A549 (cell line): ENCODE data around the gene ZNF672. TPM values are rescaled to one million over a fixed set of nuclear protein-coding genes. Genes with fewer than 3 reads are reported as not detected.
A peak's percentile ranks its signal among the peaks of the same experiment; 100 is the strongest.

ENCODE experiments used
- ATAC-seq, 2 experiments: fragments of 200-7000 bp in 1 of 2; fragments of >200 bp in 1 of 2; cut with Nextera tagmentation in 1 of 2; cut with Tn5 transposase in 1 of 2; 3 replicates each; pipeline versions ENCODE4 v1.8.0 to v1.9.1; 2018 to 2020; ENCODE audit warnings: mild to moderate bottlenecking in 1 of 2, moderate library complexity in 1 of 2
- CTCF ChIA-PET: fragments of 300-600 bp; sonication (Branson Sonifier 250); formaldehyde crosslinking; extraction: SDS; loops from one replicate; lab custom pipeline; 2021; ENCODE audit warnings: antibody characterized with exemption, inconsistent platforms; lab: Yijun Ruan, JAX
- POLR2A ChIA-PET: fragments of 350-600 bp; formaldehyde crosslinking; extraction: SDS; loops from one replicate; lab custom pipeline; 2021; ENCODE audit warnings: antibody characterized with exemption, inconsistent platforms; lab: Yijun Ruan, JAX
- DNase-seq, 2 experiments: peaks; one replicate each; pipeline versions ENCODE4 v3.0.0 to v3.0.0-alpha.2; 2011 to 2016; ENCODE audit warnings: low read depth in 1 of 2, low spot score in 1 of 2
- FAIRE-seq: peaks from 2 replicates; lab custom pipeline; 2011; peaks lifted over from hg19 to GRCh38; lab: Jason Lieb, UNC
- H3K27ac ChIP-seq, 2 experiments: fragments of >200 bp; sonication (Bioruptor Twin); formaldehyde crosslinking; 3 replicates each; pipeline ENCODE4 v1.5.1; 2016 to 2017
- H3K4me1 ChIP-seq: fragments of >200 bp; sonication (Bioruptor Twin); formaldehyde crosslinking; 3 replicates; pipeline ENCODE4 v1.6.1; 2016
- H3K4me2 ChIP-seq: fragments of >200 bp; sonication (Bioruptor Twin); formaldehyde crosslinking; 3 replicates; pipeline ENCODE4 v1.6.1; 2016
- H3K4me3 ChIP-seq: fragments of >200 bp; sonication (Bioruptor Twin); formaldehyde crosslinking; 3 replicates; pipeline ENCODE4 v1.5.1; 2016
- H3K9me3 ChIP-seq: fragments of >200 bp; sonication (Bioruptor Twin); formaldehyde crosslinking; 3 replicates; pipeline ENCODE4 v1.6.1; 2016
- CBX8 ChIP-seq: fragments of 200-600 bp; sonication (generic); IDR thresholded peaks from 2 replicates; pipeline ENCODE4 v1.6.1; 2016
- CHD2 ChIP-seq: fragments of 150-350 bp; IDR thresholded peaks from 2 replicates; pipeline ENCODE4 v1.6.1; 2014; ENCODE audit warnings: low read length; ENCODE audit not compliant: partially characterized antibody
- CHD4 ChIP-seq: fragments of 200-600 bp; sonication (generic); IDR thresholded peaks from 2 replicates; pipeline ENCODE4 v1.6.1; 2016; ENCODE audit warnings: antibody characterized with exemption, mild to moderate bottlenecking, borderline replicate concordance
- E2F6 ChIP-seq: IDR thresholded peaks from 2 replicates; pipeline ENCODE4 v1.6.1; 2012; ENCODE audit warnings: low read depth, borderline replicate concordance
- EHMT2 ChIP-seq: fragments of 200-600 bp; sonication (generic); IDR thresholded peaks from 2 replicates; pipeline ENCODE4 v1.6.1; 2016; ENCODE audit warnings: antibody characterized with exemption, low read depth, mild to moderate bottlenecking, moderate library complexity
- EP300 ChIP-seq, 2 experiments: fragments of >200 bp; sonication (Bioruptor Twin); formaldehyde crosslinking; IDR thresholded peaks; 2 replicates in 1 of 2; 3 replicates in 1 of 2; pipeline ENCODE4 v1.6.1; 2016 to 2017
- ESRRA ChIP-seq: fragments of 150-350 bp; IDR thresholded peaks from 2 replicates; pipeline ENCODE4 v1.6.1; 2014; ENCODE audit warnings: mild to moderate bottlenecking, low read length, borderline replicate concordance
- FOSL2 ChIP-seq, 2 experiments: fragments of 450-650 bp in 1 of 2; fragments of >200 bp in 1 of 2; sonication (Bioruptor Twin) in 1 of 2; formaldehyde crosslinking; IDR thresholded peaks; 2 replicates each; pipeline versions ENCODE4 v1.5.0 to v1.6.1; 2016 to 2020; ENCODE audit warnings: mild to moderate bottlenecking in 1 of 2, moderate library complexity in 1 of 2
- GATA3 ChIP-seq: IDR thresholded peaks from 2 replicates; pipeline ENCODE4 v1.6.1; 2012; ENCODE audit warnings: borderline replicate concordance
- HEYL ChIP-seq: fragments of 250-450 bp; sonication (Bioruptor Pico); IDR thresholded peaks from 2 replicates; pipeline ENCODE4 v1.8.0; 2021; ENCODE audit warnings: mild to moderate bottlenecking, moderate library complexity
- HOXB5 ChIP-seq: fragments of 250-450 bp; sonication (Bioruptor Pico); IDR thresholded peaks from 2 replicates; pipeline ENCODE4 v1.5.0; 2020; ENCODE audit warnings: mild to moderate bottlenecking, moderate library complexity
- JUNB ChIP-seq: fragments of >200 bp; sonication (Bioruptor Twin); formaldehyde crosslinking; IDR thresholded peaks from 2 replicates; pipeline ENCODE4 v1.6.1; 2016
- NPAS2 ChIP-seq: fragments of 250-450 bp; sonication (Bioruptor Pico); IDR thresholded peaks from 2 replicates; pipeline ENCODE4 v1.8.0; 2022; ENCODE audit warnings: mild to moderate bottlenecking, moderate library complexity, borderline replicate concordance
- PBX3 ChIP-seq: IDR thresholded peaks from 2 replicates; pipeline ENCODE4 v1.6.1; 2012
- RAD21 ChIP-seq, 2 experiments: fragments of >200 bp in 1 of 2; sonication (Bioruptor Twin) in 1 of 2; formaldehyde crosslinking in 1 of 2; IDR thresholded peaks in 1 of 2; conservative IDR thresholded peaks in 1 of 2; 2 replicates in 1 of 2; 3 replicates in 1 of 2; pipeline ENCODE4 v1.6.1; 2012 to 2018; ENCODE audit warnings: inconsistent platforms in 1 of 2
- RFX5 ChIP-seq: fragments of 450-650 bp; IDR thresholded peaks from 2 replicates; pipeline ENCODE4 v1.7.1; 2014; ENCODE audit warnings: antibody characterized with exemption, mild to moderate bottlenecking, moderate library complexity
- SREBF2 ChIP-seq: fragments of 450-650 bp; IDR thresholded peaks from 2 replicates; pipeline ENCODE4 v1.6.1; 2014; ENCODE audit warnings: mild to moderate bottlenecking, moderate library complexity
- ZC3H11A ChIP-seq: fragments of 450-650 bp; IDR thresholded peaks from 2 replicates; pipeline ENCODE4 v1.6.1; 2014; ENCODE audit warnings: antibody characterized with exemption, mild to moderate bottlenecking
- WGBS: methylation state at CpG from one replicate; pipeline ENCODE4 v1.1.6; 2017; ENCODE audit errors: missing lambda C conversion rate; 5-methylcytosine and 5-hydroxymethylcytosine counted together
- polyA plus RNA-seq, 4 experiments: library from polyadenylated mRNA; depleted of rRNA in 3 of 4; stranded (reverse); fragments of >200 nt; fragmentation: RNase III in 1 of 4; extraction: RNeasy Plus Mini Kit Qiagen cat#74134 plus additional on column Dnase treatment in 1 of 4; gene quantifications; 2 replicates in 3 of 4; 3 replicates in 1 of 4; pipeline ENCODE4 v1.2.3, GENCODE V29; 2011 to 2017
- TF ChIP-seq, protein P1 (sequence below): fragments of >200 bp; sonication (Bioruptor Twin); formaldehyde crosslinking; IDR thresholded peaks from 3 replicates; pipeline ENCODE4 v1.5.1; 2016
- TF ChIP-seq, protein P2 (sequence below): fragments of 250-450 bp; sonication (Bioruptor Pico); IDR thresholded peaks from 2 replicates; pipeline ENCODE4 v1.5.0; 2020; ENCODE audit warnings: low read depth, mild to moderate bottlenecking, moderate library complexity

Gene ZNF672
- polyA plus RNA-seq, 2 of the 4 experiments (the other 2 are of a cell fraction): 18.9 to 20.6 TPM

- no peak for TF ChIP-seq HOXB5
- TF ChIP-seq, all 56 proteins: peak for 0
- ChIA-PET CTCF (no interaction called here), POLR2A (no interaction called here)
- DNase-seq: no peak
- peaks cover 31% of the 10 kb centered on the region for H3K4me1 ChIP-seq
- WGBS: 90% methylated on average over 5 of the region's 5 CpGs
- ATAC-seq: no peak
- peak overlapping the region in 1 of 2 experiments; percentile 14; a peak in 2 of 6 replicates for H3K27ac ChIP-seq
- H3K4me3 ChIP-seq: no peak overlapping the region
- H3K9me3 ChIP-seq: no peaks in the 10 kb centered on the region
- H3K4me2 ChIP-seq: no peak overlapping the region
- FAIRE-seq: no peak
Observed at GRCh38 chr1:248818505-248819374, 19.3 kb upstream of the ZNF672 start.

DNA sequence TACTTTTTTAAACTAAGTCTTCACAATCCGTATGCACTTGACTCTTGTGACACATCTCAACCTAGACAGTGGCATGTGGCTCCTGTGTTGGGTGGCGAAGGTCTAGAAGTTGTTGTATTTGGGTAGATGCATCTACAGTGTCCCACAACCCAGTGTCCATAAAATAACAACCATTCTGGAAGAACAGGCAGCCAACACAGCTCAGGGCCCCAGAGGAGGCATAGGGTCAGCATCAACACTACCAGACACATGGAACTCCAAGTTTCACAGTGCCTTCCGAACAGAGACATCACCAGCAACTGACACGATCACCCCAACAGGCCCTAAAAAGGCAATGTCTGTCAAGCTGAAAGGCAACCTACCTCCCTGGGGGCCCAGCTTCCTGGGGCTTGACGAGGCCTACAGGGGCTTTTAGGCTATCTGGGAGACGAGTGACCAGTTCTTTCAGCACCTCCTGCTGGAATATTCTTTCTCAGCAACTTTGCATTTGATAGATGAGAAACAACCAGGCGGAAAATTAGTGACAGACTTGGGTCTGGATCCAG is 17.9 kb upstream of the ZNF672 start:
- no peak for ATAC-seq
- Histone ChIP-seq H3K4me1 (peaks cover 45% of the 10 kb centered on the region), H3K9me3 (no peaks in the 10 kb centered on the region), H3K4me3 (no peak overlapping the region), H3K27ac (peak overlapping the region; percentile 61 to 83; a peak in 5 of 6 replicates), H3K4me2 (no peak overlapping the region; the same call in 2 of the 3 replicates)
- ChIA-PET CTCF (interaction anchor here (1.7 to 1.8 kb wide), 2 partner anchors 14 to 44 kb away, joined by 3 to 6 read pairs; no protein-coding TSS in a partner anchor), POLR2A (interaction anchor here (1.8 kb wide), 1 partner anchor 39 kb away, joined by 6 read pairs; the partner anchor contains the start of gene ZNF692)
- 89% methylated on average over 7 of the region's 7 CpGs for WGBS
- TF ChIP-seq GATA3 (no peak), EHMT2 (no peak), E2F6 (no peak), HEYL (CRISPR knock-in tag) (no peak), NPAS2 (CRISPR knock-in tag) (no peak), CBX8 (no peak), CHD2 (no peak), RFX5 (no peak), SREBF2 (no peak), RAD21 (conservative IDR thresholded peaks at IDR 0.05 in 1 of 2, IDR thresholded peaks at IDR 0.05 in 1 of 2) (no peak), CHD4 (no peak)
- TF ChIP-seq, protein P1, sequence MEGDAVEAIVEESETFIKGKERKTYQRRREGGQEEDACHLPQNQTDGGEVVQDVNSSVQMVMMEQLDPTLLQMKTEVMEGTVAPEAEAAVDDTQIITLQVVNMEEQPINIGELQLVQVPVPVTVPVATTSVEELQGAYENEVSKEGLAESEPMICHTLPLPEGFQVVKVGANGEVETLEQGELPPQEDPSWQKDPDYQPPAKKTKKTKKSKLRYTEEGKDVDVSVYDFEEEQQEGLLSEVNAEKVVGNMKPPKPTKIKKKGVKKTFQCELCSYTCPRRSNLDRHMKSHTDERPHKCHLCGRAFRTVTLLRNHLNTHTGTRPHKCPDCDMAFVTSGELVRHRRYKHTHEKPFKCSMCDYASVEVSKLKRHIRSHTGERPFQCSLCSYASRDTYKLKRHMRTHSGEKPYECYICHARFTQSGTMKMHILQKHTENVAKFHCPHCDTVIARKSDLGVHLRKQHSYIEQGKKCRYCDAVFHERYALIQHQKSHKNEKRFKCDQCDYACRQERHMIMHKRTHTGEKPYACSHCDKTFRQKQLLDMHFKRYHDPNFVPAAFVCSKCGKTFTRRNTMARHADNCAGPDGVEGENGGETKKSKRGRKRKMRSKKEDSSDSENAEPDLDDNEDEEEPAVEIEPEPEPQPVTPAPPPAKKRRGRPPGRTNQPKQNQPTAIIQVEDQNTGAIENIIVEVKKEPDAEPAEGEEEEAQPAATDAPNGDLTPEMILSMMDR: no peak
- TF ChIP-seq, protein P2, sequence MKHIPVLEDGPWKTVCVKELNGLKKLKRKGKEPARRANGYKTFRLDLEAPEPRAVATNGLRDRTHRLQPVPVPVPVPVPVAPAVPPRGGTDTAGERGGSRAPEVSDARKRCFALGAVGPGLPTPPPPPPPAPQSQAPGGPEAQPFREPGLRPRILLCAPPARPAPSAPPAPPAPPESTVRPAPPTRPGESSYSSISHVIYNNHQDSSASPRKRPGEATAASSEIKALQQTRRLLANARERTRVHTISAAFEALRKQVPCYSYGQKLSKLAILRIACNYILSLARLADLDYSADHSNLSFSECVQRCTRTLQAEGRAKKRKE (CRISPR knock-in tag): no peak
- FAIRE-seq: no peak
- no peak for DNase-seq

DNA sequence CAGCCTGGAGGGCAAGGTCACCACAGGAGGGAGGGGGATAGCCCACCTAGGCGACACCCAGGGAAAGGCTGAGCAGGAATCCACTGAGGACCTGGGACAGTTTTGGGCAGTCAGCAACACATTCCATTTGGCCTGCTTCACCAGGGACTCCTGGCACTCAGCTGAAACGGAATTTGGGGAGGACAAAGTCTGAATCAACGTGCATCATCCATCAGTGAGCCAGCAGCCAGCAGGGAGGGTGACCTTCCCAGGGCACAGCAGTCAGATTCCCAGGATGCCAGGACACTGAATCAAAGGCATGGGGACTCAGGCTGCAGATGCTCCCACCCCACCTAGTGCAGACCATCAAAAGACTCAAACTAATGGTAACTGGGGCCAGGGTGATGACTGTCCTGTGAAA is 16.9 kb upstream of the ZNF672 start:
- DNase-seq (peak; percentile 43 to 56), FAIRE-seq (no peak), ATAC-seq (peak; percentile 28 to 45)
- Histone ChIP-seq H3K4me1 (peaks cover 46% of the 10 kb centered on the region), H3K4me3 (no peak overlapping the region), H3K4me2 (peak overlapping the region; percentile 30), H3K9me3 (no peaks in the 10 kb centered on the region), H3K27ac (peak overlapping the region; percentile 61 to 83; a peak in 5 of 6 replicates)
- peak; percentile 57 for TF ChIP-seq FOSL2 (IDR thresholded peaks at IDR 0.05)
- peak; percentile 64 for TF ChIP-seq FOSL2 (CRISPR knock-in tag; IDR thresholded peaks at IDR 0.05)
- TF ChIP-seq GATA3: peak; percentile 63; the same call in 1 of the 2 replicates
- TF ChIP-seq EP300 (IDR thresholded peaks at IDR 0.05): peak; percentile 35 to 40; a peak in 1 of 5 replicates
- 0 out of 2 replicates have a peak, but pooled peaks have one; percentile 26 for TF ChIP-seq PBX3
- no peak for TF ChIP-seq RAD21 (conservative IDR thresholded peaks at IDR 0.05 in 1 of 2, IDR thresholded peaks at IDR 0.05 in 1 of 2)
- no peak for TF ChIP-seq RFX5
- TF ChIP-seq JUNB: peak; percentile 56; the same call in 1 of the 2 replicates
- TF ChIP-seq ESRRA: 0 out of 2 replicates have a peak, but pooled peaks have one; percentile 28
- no peak for TF ChIP-seq ZC3H11A
- POLR2A ChIA-PET: interaction anchor here (1.8 kb wide), 1 partner anchor 38 kb away, joined by 6 read pairs; the partner anchor contains the start of gene ZNF692
- 17% methylated on average over 3 of the region's 3 CpGs for WGBS
- CTCF ChIA-PET: interaction anchor here (1.6 to 1.8 kb wide), 3 partner anchors 9 to 43 kb away, joined by 3 to 6 read pairs (median 4); no protein-coding TSS in a partner anchor
